ENCODE data around the gene OTUD5. TPM values are rescaled to one million over a fixed set of nuclear protein-coding genes. Genes with fewer than 3 reads are reported as not detected.
A peak's percentile ranks its signal among the peaks of the same experiment; 100 is the strongest.

The OTUD5 gene
- total RNA-seq, 1 experiment from 2014 or later = 36.2 TPM

DNA sequence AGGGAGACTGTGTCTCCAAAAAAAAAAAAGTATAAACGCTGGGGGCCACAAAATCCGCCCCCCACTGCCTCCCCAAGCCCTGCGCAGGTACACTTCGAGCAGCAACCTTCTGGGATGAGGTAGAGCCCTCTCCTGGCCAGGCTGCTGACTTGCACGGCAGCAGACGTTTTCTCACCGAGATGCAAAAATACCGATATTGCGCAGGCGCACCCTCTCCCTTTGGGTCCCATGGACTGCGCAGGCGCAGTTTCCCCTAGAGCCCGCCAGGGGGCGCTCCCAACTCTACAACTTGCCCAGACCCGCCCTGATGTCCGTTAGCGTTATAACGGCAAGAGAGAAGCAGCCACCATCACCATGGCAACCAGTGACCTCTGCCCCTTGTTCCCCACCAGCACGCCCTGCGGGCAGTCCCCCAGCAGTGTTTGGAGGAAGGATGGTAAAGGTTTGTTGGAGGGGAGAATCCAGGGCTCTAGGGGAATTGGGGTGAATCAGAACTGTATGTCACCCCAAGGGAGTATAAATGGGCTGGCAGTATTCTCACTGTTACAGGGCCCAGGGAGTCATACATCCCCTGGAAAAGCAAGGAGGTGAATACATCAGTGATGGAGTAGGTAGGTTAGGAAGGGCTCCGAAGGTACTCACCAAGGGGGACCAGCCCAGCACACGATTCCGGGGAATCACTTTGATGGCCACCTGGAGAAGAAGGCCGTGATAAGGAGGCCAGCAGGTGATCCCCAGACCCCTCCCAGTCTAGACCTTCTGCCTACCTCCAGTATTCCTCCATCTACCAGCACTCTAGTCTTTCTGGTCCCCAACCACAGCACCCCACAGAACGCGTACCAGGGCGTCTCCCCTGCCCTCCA, 40.0 kb downstream of the OTUD5 start:
- Histone ChIP-seq H3K4me2 (ENCODE audit: low read depth, low read length, poor library complexity, severe bottlenecking) (peak overlapping the region; percentile 68), H3K27ac (ENCODE audit: low read length) (peak overlapping the region; percentile 70), H3K4me1 (ENCODE audit: low read length) (peaks cover 19% of the 10 kb centered on the region), H3K27me3 (ENCODE audit: low read length) (no peaks in the 10 kb centered on the region), H3K9ac (ENCODE audit: low read length) (peak overlapping the region; percentile 83), H3K79me2 (ENCODE audit: low read length) (peaks cover 16% of the 10 kb centered on the region), H3K9me3 (ENCODE audit: low read length) (no peaks in the 10 kb centered on the region), H3K9me2 (replicated peaks; ENCODE audit: insufficient read depth, low read length) (no peaks in the 10 kb centered on the region), H2AFZ (ENCODE audit: low read length) (no peak overlapping the region), H3K36me3 (ENCODE audit: insufficient read depth, low read length) (peaks cover 7% of the 10 kb centered on the region; the same call in 1 of the 2 replicates), H4K20me1 (ENCODE audit: insufficient read depth, low read depth, low read length) (peaks cover 9% of the 10 kb centered on the region; the same call in 1 of the 2 replicates), H3K4me3 (ENCODE audit: low read length) (peak overlapping the region; percentile 72)
- peak; percentile 95 for DNase-seq

DNA sequence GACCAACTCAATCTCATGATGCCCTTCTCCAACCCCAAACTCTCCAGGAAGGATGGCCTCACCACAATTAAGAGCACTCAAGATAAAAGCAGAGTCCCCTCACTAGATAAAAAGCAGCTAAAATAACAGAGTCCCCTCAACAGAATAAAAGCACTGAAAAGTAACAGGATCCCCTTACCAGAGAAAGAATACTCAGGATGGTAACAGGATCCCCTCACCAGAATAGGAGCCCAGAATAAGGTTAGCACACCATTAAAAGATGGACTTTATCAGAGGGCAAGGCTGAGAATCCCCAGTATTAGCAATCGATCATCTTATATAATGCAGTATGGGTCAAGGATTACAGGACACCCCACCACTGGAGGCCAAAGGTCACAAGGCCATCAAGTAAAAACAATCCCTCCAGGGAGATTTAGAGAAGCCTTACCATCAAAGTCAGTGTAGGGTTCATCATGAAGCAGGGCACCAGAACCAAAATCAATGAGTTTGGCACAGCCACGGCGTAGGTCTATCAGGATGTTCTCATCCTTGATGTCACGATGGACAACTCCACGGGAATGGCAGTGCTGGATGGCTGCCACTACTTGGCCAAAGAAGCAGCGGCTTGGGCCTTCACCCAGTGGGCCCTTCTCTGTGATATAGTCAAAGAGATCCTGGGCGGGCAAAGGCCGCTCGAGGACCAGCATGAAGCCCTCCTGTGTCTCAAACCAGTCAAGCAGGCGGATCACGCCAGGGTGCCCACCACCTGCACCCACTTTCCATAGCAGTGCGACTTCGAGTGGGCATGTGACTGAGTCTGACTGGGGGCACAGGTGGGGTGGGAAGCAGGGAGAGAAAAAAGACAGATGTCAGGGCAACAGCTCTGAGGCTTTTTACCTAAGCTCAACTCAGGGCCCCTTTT, 42.6 kb downstream of the OTUD5 start:
- Histone ChIP-seq H3K4me1 (ENCODE audit: low read length) (peaks cover 27% of the 10 kb centered on the region), H3K9ac (ENCODE audit: low read length) (no peak overlapping the region), H3K79me2 (ENCODE audit: low read length) (peaks cover 32% of the 10 kb centered on the region), H3K27ac (ENCODE audit: low read length) (no peak overlapping the region), H4K20me1 (ENCODE audit: insufficient read depth, low read depth, low read length) (peaks cover 9% of the 10 kb centered on the region; the same call in 1 of the 2 replicates), H3K9me3 (ENCODE audit: low read length) (no peaks in the 10 kb centered on the region), H3K9me2 (replicated peaks; ENCODE audit: insufficient read depth, low read length) (no peaks in the 10 kb centered on the region), H2AFZ (ENCODE audit: low read length) (no peak overlapping the region), H3K27me3 (ENCODE audit: low read length) (no peaks in the 10 kb centered on the region), H3K36me3 (ENCODE audit: insufficient read depth, low read length) (peaks cover 7% of the 10 kb centered on the region; the same call in 1 of the 2 replicates), H3K4me3 (ENCODE audit: low read length) (no peak overlapping the region), H3K4me2 (ENCODE audit: low read depth, low read length, poor library complexity, severe bottlenecking) (no peak overlapping the region)
- no peak for DNase-seq

DNA sequence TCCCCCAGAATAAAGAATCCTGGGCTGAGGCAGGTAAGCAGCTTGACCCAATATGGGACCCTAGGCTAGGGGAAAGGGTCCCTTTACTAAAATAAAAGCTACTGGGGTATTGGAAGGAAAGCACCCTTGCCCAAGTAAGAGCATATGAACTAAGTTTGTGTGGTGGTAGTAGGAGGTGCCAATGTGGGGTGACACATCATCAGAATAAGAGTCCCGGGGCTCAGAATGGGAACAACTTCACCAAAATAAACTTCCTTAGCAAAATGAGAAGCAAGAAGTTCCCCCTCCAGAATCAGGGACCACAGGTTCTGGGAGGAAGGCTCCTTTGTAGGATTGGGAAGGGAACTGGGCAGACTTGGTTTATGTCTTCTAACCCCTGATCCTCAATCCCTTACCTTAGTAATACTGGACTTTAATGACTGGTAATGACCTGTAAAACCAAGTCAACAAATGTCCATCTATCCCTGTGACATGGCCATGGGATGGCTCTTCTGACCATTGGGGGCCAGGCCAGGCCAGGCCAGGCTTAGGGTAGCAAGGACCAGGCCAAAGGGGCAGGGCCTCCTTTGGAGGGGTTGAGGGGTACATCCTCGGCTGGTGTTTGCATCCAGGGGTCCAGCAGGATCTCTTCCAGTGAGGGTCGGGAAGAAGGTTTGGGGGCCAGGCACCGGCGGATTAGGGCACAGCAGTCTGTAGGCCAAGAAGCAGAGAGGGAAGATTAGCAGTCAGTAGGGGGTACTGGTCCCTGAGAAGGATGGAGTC, 43.6 kb downstream of the OTUD5 start:
- Histone ChIP-seq H3K27ac (ENCODE audit: low read length) (no peak overlapping the region), H3K79me2 (ENCODE audit: low read length) (peaks cover 38% of the 10 kb centered on the region), H3K4me2 (ENCODE audit: low read depth, low read length, poor library complexity, severe bottlenecking) (no peak overlapping the region)

GRCh38 chrX:48911412-48912182, 45.8 kb downstream of the OTUD5 start, which contains the start of gene SLC35A2:
SLC35A2 (minus strand) TSS chrX:48911646; CDS start chrX:48911636, 10 bp downstream.
- peak; percentile 92 for DNase-seq
- Histone ChIP-seq H3K4me3 (ENCODE audit: low read length) (peak within 1 kb of the TSS; percentile 77), H3K4me1 (ENCODE audit: low read length) (peaks cover 15% of the 10 kb centered on the region), H3K9ac (ENCODE audit: low read length) (peak within 1 kb of the TSS; percentile 76), H4K20me1 (ENCODE audit: insufficient read depth, low read depth, low read length) (peaks cover 1% of the 10 kb centered on the region; the same call in 1 of the 2 replicates), H3K9me3 (ENCODE audit: low read length) (no peaks in the 10 kb centered on the region), H2AFZ (ENCODE audit: low read length) (no peak within 1 kb of the TSS), H3K9me2 (replicated peaks; ENCODE audit: insufficient read depth, low read length) (no peaks in the 10 kb centered on the region), H3K27me3 (ENCODE audit: low read length) (no peaks in the 10 kb centered on the region), H3K79me2 (ENCODE audit: low read length) (peaks cover 25% of the 10 kb centered on the region), H3K27ac (ENCODE audit: low read length) (peak within 1 kb of the TSS; percentile 37; the same call in 1 of the 2 replicates), H3K4me2 (ENCODE audit: low read depth, low read length, poor library complexity, severe bottlenecking) (peak within 1 kb of the TSS; percentile 69), H3K36me3 (ENCODE audit: insufficient read depth, low read length) (peaks cover 7% of the 10 kb centered on the region; the same call in 1 of the 2 replicates)

More for the DNA sequence above, 43.6 kb downstream of the OTUD5 start:
- H3K9me3 ChIP-seq (ENCODE audit: low read length) = no peaks in the 10 kb centered on the region
- peaks cover 9% of the 10 kb centered on the region; the same call in 1 of the 2 replicates for H4K20me1 ChIP-seq (ENCODE audit: insufficient read depth, low read depth, low read length)
- H2AFZ ChIP-seq (ENCODE audit: low read length) = no peak overlapping the region
- no peaks in the 10 kb centered on the region for H3K27me3 ChIP-seq (ENCODE audit: low read length)
- no peak overlapping the region for H3K9ac ChIP-seq (ENCODE audit: low read length)
- peaks cover 7% of the 10 kb centered on the region; the same call in 1 of the 2 replicates for H3K36me3 ChIP-seq (ENCODE audit: insufficient read depth, low read length)
- no peaks in the 10 kb centered on the region for H3K9me2 ChIP-seq (replicated peaks; ENCODE audit: insufficient read depth, low read length)
- no peak overlapping the region for H3K4me3 ChIP-seq (ENCODE audit: low read length)
- DNase-seq = no peak
- H3K4me1 ChIP-seq (ENCODE audit: low read length) = peaks cover 19% of the 10 kb centered on the region

DNA sequence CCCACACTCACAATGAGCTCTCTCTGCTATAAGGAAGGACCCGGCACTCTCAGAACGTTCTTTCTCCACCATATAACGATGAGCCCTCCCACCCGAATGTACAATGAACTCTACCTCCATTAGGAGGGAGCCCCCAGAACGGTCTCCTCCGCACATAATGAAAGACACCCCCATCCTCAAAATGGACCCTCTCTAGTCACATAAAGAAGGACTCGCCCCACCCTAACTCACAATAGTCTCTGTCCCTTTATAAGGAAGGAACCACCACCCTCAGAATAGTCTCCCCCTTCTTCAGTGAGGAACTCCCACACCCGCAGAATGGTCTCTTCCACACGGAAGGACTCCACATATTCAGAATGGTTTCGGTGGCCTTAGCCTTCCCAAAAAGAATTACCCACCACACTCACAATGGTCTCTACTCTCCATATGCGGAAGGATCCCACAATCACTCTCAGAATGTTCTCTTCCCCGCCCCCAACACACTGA, 46.4 kb downstream of the OTUD5 start:
- Histone ChIP-seq H3K4me1 (ENCODE audit: low read length) (peaks cover 15% of the 10 kb centered on the region), H3K79me2 (ENCODE audit: low read length) (peaks cover 23% of the 10 kb centered on the region), H3K27me3 (ENCODE audit: low read length) (no peaks in the 10 kb centered on the region), H3K4me3 (ENCODE audit: low read length) (peak overlapping the region; percentile 77), H3K36me3 (ENCODE audit: insufficient read depth, low read length) (peaks cover 6% of the 10 kb centered on the region; the same call in 1 of the 2 replicates), H3K4me2 (ENCODE audit: low read depth, low read length, poor library complexity, severe bottlenecking) (peak overlapping the region; percentile 69), H3K9ac (ENCODE audit: low read length) (peak overlapping the region; percentile 76), H3K27ac (ENCODE audit: low read length) (no peak overlapping the region), H4K20me1 (ENCODE audit: insufficient read depth, low read depth, low read length) (no peaks in the 10 kb centered on the region; the same call in 1 of the 2 replicates), H2AFZ (ENCODE audit: low read length) (no peak overlapping the region), H3K9me2 (replicated peaks; ENCODE audit: insufficient read depth, low read length) (no peaks in the 10 kb centered on the region), H3K9me3 (ENCODE audit: low read length) (no peaks in the 10 kb centered on the region)
- peak; percentile 58 for DNase-seq

- H3K9me3 ChIP-seq (ENCODE audit: low read length) = no peaks in the 10 kb centered on the region
Observed at GRCh38 chrX:48909703-48910294, 47.6 kb downstream of the OTUD5 start.

More at GRCh38 chrX:48909703-48910294, 47.6 kb downstream of the OTUD5 start:
- Histone ChIP-seq H3K36me3 (ENCODE audit: insufficient read depth, low read length) (no peaks in the 10 kb centered on the region), H3K4me3 (ENCODE audit: low read length) (peak overlapping the region; percentile 77; the same call in 1 of the 2 replicates), H3K9ac (ENCODE audit: low read length) (peak overlapping the region; percentile 76; the same call in 1 of the 2 replicates), H3K4me2 (ENCODE audit: low read depth, low read length, poor library complexity, severe bottlenecking) (peak overlapping the region; percentile 69), H3K9me2 (replicated peaks; ENCODE audit: insufficient read depth, low read length) (no peaks in the 10 kb centered on the region), H3K27me3 (ENCODE audit: low read length) (no peaks in the 10 kb centered on the region), H2AFZ (ENCODE audit: low read length) (no peak overlapping the region), H3K27ac (ENCODE audit: low read length) (no peak overlapping the region), H3K79me2 (ENCODE audit: low read length) (peaks cover 21% of the 10 kb centered on the region), H4K20me1 (ENCODE audit: insufficient read depth, low read depth, low read length) (no peaks in the 10 kb centered on the region), H3K4me1 (ENCODE audit: low read length) (peaks cover 15% of the 10 kb centered on the region)
- DNase-seq = no peak

All from Karpas-422 (cell line).